ENCODE measurements around the gene OSCP1. TPM values are rescaled to one million over a fixed set of nuclear protein-coding genes. Genes with fewer than 3 reads are reported as not detected.

The OSCP1 gene
- total RNA-seq, 8 experiments from 2014 or later: 7.5 to 31.1 (median 24.6) TPM

DNA sequence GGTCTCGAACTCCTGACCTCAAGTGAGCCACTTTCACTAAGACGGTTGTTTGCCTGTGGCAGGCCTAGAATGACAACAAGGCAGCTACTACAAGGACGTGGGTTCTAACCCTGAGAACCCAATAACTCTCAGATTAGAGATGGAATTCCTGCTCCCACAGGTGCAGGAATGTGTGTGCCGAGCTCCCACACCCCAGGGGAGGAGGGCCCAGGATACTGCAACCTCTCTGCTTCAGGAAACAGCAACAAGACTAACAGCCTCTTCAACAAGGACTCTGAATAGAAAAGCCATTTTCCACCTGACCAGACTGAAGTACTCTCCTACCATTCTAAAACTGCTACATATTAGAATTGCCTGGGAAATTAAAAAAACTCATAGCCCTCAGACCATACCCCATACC lies 57.4 kb downstream of the OSCP1 start:
- WGBS, 10 experiments: 89 to 100% (median 100%) methylated on average over 1 to 4 of the region's 4 CpGs; no CpG with 5 or more reads in 3 of the 10 experiments

GRCh38 chr1:36391271-36391670 lies 59.0 kb downstream of the OSCP1 start:
- no peak overlapping the region for H3K4me3 ChIP-seq
- no peak overlapping the region for H3K27ac ChIP-seq
- ATAC-seq (replicated peaks in 6 of 8): no peak
- WGBS, 10 experiments: 93 to 100% (median 98%) methylated on average over 3 to 7 of the region's 8 CpGs; no CpG with 5 or more reads in 3 of the 10 experiments
- in situ Hi-C loops (cut with MboI; ENCODE audit: low pct_unique_long_range_greater_than_20kb in 2 of 9, low sequenced_read_pairs in 9 of 9, unreplicated experiment in 9 of 9): no loop called here
- H3K4me1 ChIP-seq (replicated peaks in 1 of 2): peaks cover 19 to 20% of the 10 kb centered on the region in 2 donors

More for the DNA sequence above, 57.4 kb downstream of the OSCP1 start:
- Histone ChIP-seq H3K4me1 (replicated peaks in 1 of 2) (peaks cover 11 to 13% of the 10 kb centered on the region in 2 donors), H3K27ac (no peak overlapping the region), H3K4me3 (no peak overlapping the region)
- ATAC-seq (replicated peaks in 6 of 8): no peak
- in situ Hi-C loops (cut with MboI; ENCODE audit: low pct_unique_long_range_greater_than_20kb in 2 of 9, low sequenced_read_pairs in 9 of 9, unreplicated experiment in 9 of 9): no loop called here

DNA sequence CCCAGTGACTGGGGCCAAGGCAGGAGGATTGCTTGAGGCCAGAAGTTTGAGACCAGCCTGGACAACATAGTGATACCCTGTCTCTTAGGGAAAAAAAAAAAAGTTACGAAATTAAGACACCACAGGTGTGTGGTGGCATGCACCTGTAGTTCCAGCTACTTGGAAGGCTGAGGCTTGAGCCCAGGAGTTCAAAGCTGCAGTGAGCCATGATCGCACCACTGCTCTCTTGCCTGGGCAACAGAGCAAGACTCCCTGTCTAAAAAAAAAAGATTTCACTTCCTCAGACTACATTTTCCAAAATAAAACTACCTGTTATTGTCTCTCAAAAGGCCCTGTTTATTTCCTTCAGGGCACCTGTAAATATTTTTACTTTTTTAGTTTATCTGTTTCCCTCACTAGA lies 59.8 kb downstream of the OSCP1 start:
- WGBS, 10 experiments: 94 to 100% (median 100%) methylated on average over 1 to 2 of the region's 2 CpGs; no CpG with 5 or more reads in 5 of the 10 experiments
- no peak overlapping the region for H3K4me3 ChIP-seq
- no peak overlapping the region for H3K27ac ChIP-seq
- ATAC-seq (replicated peaks in 6 of 8): no peak
- H3K4me1 ChIP-seq (replicated peaks in 1 of 2): peaks cover 18% of the 10 kb centered on the region in 2 donors
- in situ Hi-C loops (cut with MboI; ENCODE audit: low pct_unique_long_range_greater_than_20kb in 2 of 9, low sequenced_read_pairs in 9 of 9, unreplicated experiment in 9 of 9): no loop called here

GRCh38 chr1:36389999-36390398 lies 60.3 kb downstream of the OSCP1 start:
- ATAC-seq (replicated peaks in 6 of 8): no peak
- in situ Hi-C loops (cut with MboI; ENCODE audit: low pct_unique_long_range_greater_than_20kb in 2 of 9, low sequenced_read_pairs in 9 of 9, unreplicated experiment in 9 of 9): no loop called here
- WGBS, 10 experiments: 86 to 100% (median 100%) methylated on average over 1 of the region's 1 CpG; no CpG with 5 or more reads in 7 of the 10 experiments

GRCh38 chr1:36389261-36389660 lies 61.0 kb downstream of the OSCP1 start:
- in situ Hi-C loops (cut with MboI; ENCODE audit: low pct_unique_long_range_greater_than_20kb in 2 of 9, low sequenced_read_pairs in 9 of 9, unreplicated experiment in 9 of 9): no loop called here
- Histone ChIP-seq H3K27ac (no peak overlapping the region), H3K4me1 (replicated peaks in 1 of 2) (peaks cover 21% of the 10 kb centered on the region in 2 donors), H3K4me3 (no peak overlapping the region)
- ATAC-seq (replicated peaks in 6 of 8): no peak
- WGBS, 10 experiments: 38 to 100% (median 92%) methylated on average over 1 to 2 of the region's 2 CpGs; no CpG with 5 or more reads in 3 of the 10 experiments

More at GRCh38 chr1:36389999-36390398, 60.3 kb downstream of the OSCP1 start:
- H3K4me1 ChIP-seq (replicated peaks in 1 of 2): peaks cover 18% of the 10 kb centered on the region in 2 donors
- H3K27ac ChIP-seq: no peak overlapping the region
- no peak overlapping the region for H3K4me3 ChIP-seq

DNA sequence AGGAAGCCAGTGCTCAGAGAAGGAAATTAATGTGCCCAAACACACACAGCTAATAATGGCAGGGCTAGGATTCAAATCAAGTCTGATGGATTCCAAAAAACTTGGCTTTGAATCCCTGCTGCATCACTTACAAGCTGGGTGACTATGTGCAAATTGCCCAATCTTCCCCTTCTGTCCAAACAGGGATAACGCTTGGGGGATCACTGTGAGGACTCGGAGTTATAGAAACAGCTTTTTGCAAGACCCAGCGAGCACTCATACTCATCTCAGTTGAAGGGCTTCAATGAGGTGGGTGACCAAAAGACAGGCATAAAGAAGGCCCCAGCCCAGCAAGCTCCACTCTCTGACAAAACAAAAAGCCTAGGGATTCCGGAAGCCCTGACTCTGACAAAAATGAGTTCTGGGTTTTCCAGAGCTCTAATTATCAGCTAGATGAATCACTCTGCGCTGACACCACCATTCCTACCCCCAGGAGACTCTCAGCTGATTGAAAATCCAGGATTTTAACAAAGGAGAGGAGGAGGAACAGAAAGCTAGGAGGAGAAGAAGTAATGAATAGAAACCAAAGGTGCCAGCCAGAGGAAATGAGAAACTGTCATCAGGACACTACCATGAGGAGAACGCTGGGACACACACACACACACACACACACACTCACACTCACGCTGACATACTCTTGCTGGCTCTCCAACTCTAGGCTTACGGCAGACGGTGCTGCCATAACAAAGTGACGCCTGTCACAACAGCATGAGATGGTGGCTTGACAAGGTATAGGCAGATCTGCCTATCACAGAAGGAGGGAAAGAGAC lies 62.9 kb downstream of the OSCP1 start:
- WGBS, 10 experiments: 0 to 100% (median 44%) methylated on average over 1 to 9 of the region's 10 CpGs; no CpG with 5 or more reads in 1 of the 10 experiments
- ATAC-seq (replicated peaks in 6 of 8): peak in 3 of 8 experiments; percentile 0 to 1 (median 0)
- Histone ChIP-seq H3K4me1 (replicated peaks in 1 of 2) (peaks cover 30 to 33% of the 10 kb centered on the region in 2 donors), H3K27ac (peak overlapping the region; percentile 96 to 99), H3K4me3 (peak overlapping the region; percentile 35 to 99 (median 38))
- in situ Hi-C loops (cut with MboI; ENCODE audit: low pct_unique_long_range_greater_than_20kb in 2 of 9, low sequenced_read_pairs in 9 of 9, unreplicated experiment in 9 of 9): no loop called here

DNA sequence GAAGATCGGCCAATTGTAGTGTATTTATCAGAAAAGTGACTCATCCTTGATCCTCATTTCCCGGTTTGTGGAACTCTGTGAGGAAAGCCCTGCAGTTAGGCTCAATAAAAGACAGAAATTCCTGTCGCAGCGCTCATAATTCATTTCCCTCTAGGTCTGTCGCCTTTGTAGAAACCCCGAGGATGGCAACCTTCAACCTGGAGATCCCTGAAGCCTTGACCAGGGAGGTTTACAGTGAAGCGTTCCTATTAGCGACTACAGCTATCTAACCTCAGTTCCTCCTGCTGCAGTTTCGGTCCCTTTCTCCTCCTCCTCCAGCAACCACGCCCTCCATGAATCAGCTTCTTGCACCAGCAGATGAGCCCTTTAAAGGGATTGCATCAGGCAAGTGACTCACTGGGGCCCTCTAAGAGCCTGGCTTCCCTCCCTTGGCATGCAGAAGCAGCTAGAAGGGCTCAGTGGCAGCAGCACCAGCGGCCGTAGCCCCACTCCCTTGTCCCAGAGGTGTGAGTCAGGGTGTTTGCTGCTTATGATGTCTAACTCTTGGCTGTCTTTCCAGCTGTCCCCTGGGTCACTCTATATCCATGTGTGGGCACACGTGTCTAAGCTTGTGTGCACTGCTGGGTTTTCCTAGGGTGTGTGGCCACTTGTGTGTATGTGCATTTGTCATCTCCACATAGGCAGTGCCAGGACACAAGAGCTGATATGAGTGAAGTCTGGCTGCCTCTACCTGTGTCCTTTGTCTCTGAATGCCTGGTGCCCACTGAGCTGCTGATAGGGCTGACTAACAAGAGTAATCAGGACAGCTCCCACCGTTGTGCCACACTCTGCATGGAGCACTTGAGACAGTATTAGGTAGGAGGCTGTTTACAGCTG lies 63.7 kb downstream of the OSCP1 start:
- Histone ChIP-seq H3K4me1 (replicated peaks in 1 of 2) (peaks cover 30 to 33% of the 10 kb centered on the region in 2 donors), H3K4me3 (peak overlapping the region; percentile 35 to 99 (median 38)), H3K27ac (peak overlapping the region; percentile 96 to 99)
- peak; percentile 64 to 77 (median 70) for ATAC-seq (replicated peaks in 6 of 8)
- 0 to 31% (median 0%) methylated on average over 1 to 11 of the region's 14 CpGs; no CpG with 5 or more reads in 1 of the 10 experiments for WGBS, 10 experiments
- in situ Hi-C loops (cut with MboI; ENCODE audit: low pct_unique_long_range_greater_than_20kb in 2 of 9, low sequenced_read_pairs in 9 of 9, unreplicated experiment in 9 of 9): no loop called here

GRCh38 chr1:36385410-36386264 lies 64.6 kb downstream of the OSCP1 start, which contains the start of gene STK40:
TSS of gene STK40 (minus strand) at chr1:36385924. CDS start at chr1:36361332, 24,592 bp downstream.
- H3K4me1 ChIP-seq (replicated peaks in 1 of 2): peaks cover 30 to 33% of the 10 kb centered on the region in 2 donors
- in situ Hi-C loops (cut with MboI; ENCODE audit: low pct_unique_long_range_greater_than_20kb in 2 of 9, low sequenced_read_pairs in 9 of 9, unreplicated experiment in 9 of 9): no loop called here
- 0% methylated on average over 9 to 11 of the region's 82 CpGs; no CpG with 5 or more reads in 8 of the 10 experiments for WGBS, 10 experiments
- ATAC-seq (replicated peaks in 6 of 8): peak; percentile 77 to 89 (median 86)
- H3K4me3 ChIP-seq: peak within 1 kb of the TSS; percentile 87 to 99 (median 92)
- peak within 1 kb of the TSS; percentile 96 to 99 for H3K27ac ChIP-seq

GRCh38 chr1:36384542-36385409 lies 65.5 kb downstream of the OSCP1 start:
- WGBS, 10 experiments: 0 to 20% (median 1%) methylated on average over 1 to 22 of the region's 25 CpGs
- Histone ChIP-seq H3K4me1 (replicated peaks in 1 of 2) (peaks cover 30 to 33% of the 10 kb centered on the region in 2 donors), H3K27ac (peak overlapping the region; percentile 94 to 96), H3K4me3 (peak overlapping the region; percentile 87 to 99 (median 92))
- in situ Hi-C loops (cut with MboI; ENCODE audit: low pct_unique_long_range_greater_than_20kb in 2 of 9, low sequenced_read_pairs in 9 of 9, unreplicated experiment in 9 of 9): no loop called here
- ATAC-seq (replicated peaks in 6 of 8): peak in 2 of 8 experiments; percentile 0 to 1

DNA sequence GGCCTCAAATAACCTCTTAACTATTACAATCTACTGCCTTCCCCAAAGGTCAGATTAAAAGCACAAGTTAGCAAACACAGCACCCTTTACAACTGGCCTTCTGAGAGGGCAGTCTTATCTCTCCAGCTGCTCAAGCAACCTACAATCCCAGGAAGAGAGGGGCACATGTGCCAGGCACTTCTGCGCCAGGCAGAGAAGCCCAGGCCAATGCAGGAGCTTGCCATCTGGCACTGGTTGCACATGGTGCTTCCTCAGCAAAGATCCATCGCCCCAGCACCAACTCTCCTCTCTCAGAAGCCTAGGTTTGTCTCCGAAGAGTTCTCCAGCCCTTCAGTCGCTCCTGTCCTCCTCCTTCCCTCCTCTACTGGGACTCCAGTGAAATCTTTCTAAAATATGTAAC lies 67.0 kb downstream of the OSCP1 start:
- Histone ChIP-seq H3K4me1 (replicated peaks in 1 of 2) (peaks cover 29 to 32% of the 10 kb centered on the region in 2 donors), H3K27ac (no peak overlapping the region), H3K4me3 (peak overlapping the region in 1 of 5 donors; percentile 3)
- in situ Hi-C loops (cut with MboI; ENCODE audit: low pct_unique_long_range_greater_than_20kb in 2 of 9, low sequenced_read_pairs in 9 of 9, unreplicated experiment in 9 of 9): no loop called here
- no peak for ATAC-seq (replicated peaks in 6 of 8)
- WGBS, 10 experiments: 70 to 100% (median 94%) methylated on average over 2 to 4 of the region's 4 CpGs; no CpG with 5 or more reads in 4 of the 10 experiments

DNA sequence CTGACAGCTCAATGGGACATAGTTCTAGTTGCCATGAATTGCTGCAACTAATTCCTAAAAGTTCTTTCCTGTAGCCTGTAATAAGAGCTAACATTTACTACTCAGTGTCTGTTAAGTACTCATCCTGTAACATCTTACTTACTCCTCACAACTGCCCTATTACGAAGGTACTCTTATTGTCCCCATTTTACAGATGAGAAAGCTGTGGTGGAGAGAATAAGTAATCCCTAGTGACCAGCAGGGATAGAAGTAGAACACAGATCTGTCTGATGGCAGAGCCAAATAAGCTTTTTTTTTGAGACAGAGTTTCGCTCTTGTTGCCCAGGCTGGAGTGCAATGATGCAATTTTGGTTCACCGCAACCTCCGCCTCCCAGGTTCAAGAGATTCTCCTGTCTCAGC lies 67.6 kb downstream of the OSCP1 start:
- Histone ChIP-seq H3K4me3 (no peak overlapping the region), H3K27ac (no peak overlapping the region), H3K4me1 (replicated peaks in 1 of 2) (peaks cover 23 to 26% of the 10 kb centered on the region in 2 donors)
- no peak for ATAC-seq (replicated peaks in 6 of 8)
- 92 to 100% (median 98%) methylated on average over 2 to 4 of the region's 4 CpGs; no CpG with 5 or more reads in 4 of the 10 experiments for WGBS, 10 experiments
- in situ Hi-C loops (cut with MboI; ENCODE audit: low pct_unique_long_range_greater_than_20kb in 2 of 9, low sequenced_read_pairs in 9 of 9, unreplicated experiment in 9 of 9): no loop called here

Measured in motor neuron (in vitro differentiated cells).